ENCODE measurements around the gene CCDC85A.

CCDC85A gene

GRCh38 chr2:56271275-56271674, 87.5 kb downstream of the CCDC85A start:
- no peak for DNase-seq (ENCODE audit: low spot score)
- no peak overlapping the region for H4K91ac ChIP-seq (ENCODE audit: low read depth, low read length, poor library complexity)
- H3K27ac ChIP-seq (replicated peaks; ENCODE audit: low read length): no peak overlapping the region
- H3K79me1 ChIP-seq (ENCODE audit: low read depth, low read length): no peaks in the 10 kb centered on the region
- H2AK5ac ChIP-seq (ENCODE audit: low read depth, low read length): no peak overlapping the region
- H3K14ac ChIP-seq (ENCODE audit: low read length): no peak overlapping the region
- no peak overlapping the region for H2BK15ac ChIP-seq (ENCODE audit: low read length)
- H3K4me1 ChIP-seq (ENCODE audit: control insufficient read depth in 2 of 2, insufficient read depth in 1 of 2, low read depth in 1 of 2, low read length in 2 of 2): no peaks in the 10 kb centered on the region
- H2BK12ac ChIP-seq (ENCODE audit: low read length): no peak overlapping the region
- no CpG with 5 or more reads among the region's 2 CpGs for WGBS, 2 donors (ENCODE audit: extremely low coverage in 2 of 2, insufficient read length in 2 of 2, insufficient replicate concordance in 1 of 2)
- no peak overlapping the region for H3K4ac ChIP-seq (ENCODE audit: low read length)
- no peaks in the 10 kb centered on the region for H3K27me3 ChIP-seq (ENCODE audit: control insufficient read depth in 3 of 3, insufficient read depth in 3 of 3, low read depth in 1 of 3, low read length in 3 of 3)
- no peak overlapping the region for H2BK120ac ChIP-seq (ENCODE audit: low read depth, low read length)
- H4K8ac ChIP-seq (ENCODE audit: low read depth, low read length): no peak overlapping the region
- no peak overlapping the region for H3K4me2 ChIP-seq (ENCODE audit: insufficient read depth, low read length, poor library complexity, severe bottlenecking)
- H3K9me3 ChIP-seq (replicated peaks in 1 of 2; ENCODE audit: control insufficient read depth in 2 of 2, insufficient read depth in 1 of 2, low read depth in 1 of 2, low read length in 2 of 2): no peaks in the 10 kb centered on the region
- no peak overlapping the region for H3K18ac ChIP-seq (ENCODE audit: low read length)
- no peak overlapping the region for H2AFZ ChIP-seq (ENCODE audit: low read length)
- H3K4me3 ChIP-seq (ENCODE audit: low read length in 2 of 2): no peak overlapping the region
- no peak overlapping the region for H2BK5ac ChIP-seq (ENCODE audit: low read length)
- no peak overlapping the region for H3K23ac ChIP-seq (ENCODE audit: low read depth, low read length, poor library complexity)
- H3K36me3 ChIP-seq (replicated peaks in 1 of 2; ENCODE audit: control insufficient read depth in 2 of 2, insufficient read depth in 2 of 2, low read length in 2 of 2): no peaks in the 10 kb centered on the region
- H3K9ac ChIP-seq (ENCODE audit: low read depth, low read length, poor library complexity): no peak overlapping the region

- H3K18ac ChIP-seq (ENCODE audit: low read length): no peak overlapping the region
- H2BK15ac ChIP-seq (ENCODE audit: low read length): no peak overlapping the region
- no peak overlapping the region for H2BK5ac ChIP-seq (ENCODE audit: low read length)
- H2BK120ac ChIP-seq (ENCODE audit: low read depth, low read length): no peak overlapping the region
- H3K4me2 ChIP-seq (ENCODE audit: insufficient read depth, low read length, poor library complexity, severe bottlenecking): no peak overlapping the region
- no peak overlapping the region for H3K4me3 ChIP-seq (ENCODE audit: low read length in 2 of 2)
- no peak overlapping the region for H3K4ac ChIP-seq (ENCODE audit: low read length)
- no peaks in the 10 kb centered on the region for H3K27me3 ChIP-seq (ENCODE audit: control insufficient read depth in 3 of 3, insufficient read depth in 3 of 3, low read depth in 1 of 3, low read length in 3 of 3)
- no peak overlapping the region for H3K14ac ChIP-seq (ENCODE audit: low read length)
- H4K91ac ChIP-seq (ENCODE audit: low read depth, low read length, poor library complexity): no peak overlapping the region
- no peak overlapping the region for H2BK12ac ChIP-seq (ENCODE audit: low read length)
- H4K8ac ChIP-seq (ENCODE audit: low read depth, low read length): no peak overlapping the region
- no peaks in the 10 kb centered on the region for H3K9me3 ChIP-seq (replicated peaks in 1 of 2; ENCODE audit: control insufficient read depth in 2 of 2, insufficient read depth in 1 of 2, low read depth in 1 of 2, low read length in 2 of 2)
- H3K27ac ChIP-seq (replicated peaks; ENCODE audit: low read length): no peak overlapping the region
- no peaks in the 10 kb centered on the region for H3K36me3 ChIP-seq (replicated peaks in 1 of 2; ENCODE audit: control insufficient read depth in 2 of 2, insufficient read depth in 2 of 2, low read length in 2 of 2)
- no peak overlapping the region for H2AFZ ChIP-seq (ENCODE audit: low read length)
- DNase-seq (ENCODE audit: low spot score): no peak
- H3K79me1 ChIP-seq (ENCODE audit: low read depth, low read length): no peaks in the 10 kb centered on the region
- no peaks in the 10 kb centered on the region for H3K4me1 ChIP-seq (ENCODE audit: control insufficient read depth in 2 of 2, insufficient read depth in 1 of 2, low read depth in 1 of 2, low read length in 2 of 2)
- H3K9ac ChIP-seq (ENCODE audit: low read depth, low read length, poor library complexity): no peak overlapping the region
- H2AK5ac ChIP-seq (ENCODE audit: low read depth, low read length): no peak overlapping the region
- no peak overlapping the region for H3K23ac ChIP-seq (ENCODE audit: low read depth, low read length, poor library complexity)
- WGBS, 2 donors (ENCODE audit: extremely low coverage in 2 of 2, insufficient read length in 2 of 2, insufficient replicate concordance in 1 of 2): no CpG with 5 or more reads among the region's 5 CpGs
These were observed 101.4 kb downstream of the CCDC85A start for GRCh38 chr2:56285224-56285623.

GRCh38 chr2:56286936-56287335, 103.1 kb downstream of the CCDC85A start:
- Histone ChIP-seq H2AK5ac (ENCODE audit: low read depth, low read length) (no peak overlapping the region), H3K23ac (ENCODE audit: low read depth, low read length, poor library complexity) (no peak overlapping the region), H3K79me1 (ENCODE audit: low read depth, low read length) (no peaks in the 10 kb centered on the region), H3K14ac (ENCODE audit: low read length) (no peak overlapping the region), H4K8ac (ENCODE audit: low read depth, low read length) (no peak overlapping the region), H3K4me1 (ENCODE audit: control insufficient read depth in 2 of 2, insufficient read depth in 1 of 2, low read depth in 1 of 2, low read length in 2 of 2) (no peaks in the 10 kb centered on the region), H3K18ac (ENCODE audit: low read length) (no peak overlapping the region), H3K27ac (replicated peaks; ENCODE audit: low read length) (no peak overlapping the region), H2BK5ac (ENCODE audit: low read length) (no peak overlapping the region), H3K9me3 (replicated peaks in 1 of 2; ENCODE audit: control insufficient read depth in 2 of 2, insufficient read depth in 1 of 2, low read depth in 1 of 2, low read length in 2 of 2) (no peaks in the 10 kb centered on the region), H3K36me3 (replicated peaks in 1 of 2; ENCODE audit: control insufficient read depth in 2 of 2, insufficient read depth in 2 of 2, low read length in 2 of 2) (no peaks in the 10 kb centered on the region), H3K27me3 (ENCODE audit: control insufficient read depth in 3 of 3, insufficient read depth in 3 of 3, low read depth in 1 of 3, low read length in 3 of 3) (no peaks in the 10 kb centered on the region), H2BK15ac (ENCODE audit: low read length) (no peak overlapping the region), H2AFZ (ENCODE audit: low read length) (no peak overlapping the region), H3K4me3 (ENCODE audit: low read length in 2 of 2) (no peak overlapping the region), H2BK12ac (ENCODE audit: low read length) (no peak overlapping the region), H3K4me2 (ENCODE audit: insufficient read depth, low read length, poor library complexity, severe bottlenecking) (no peak overlapping the region), H2BK120ac (ENCODE audit: low read depth, low read length) (no peak overlapping the region), H3K9ac (ENCODE audit: low read depth, low read length, poor library complexity) (no peak overlapping the region), H3K4ac (ENCODE audit: low read length) (no peak overlapping the region), H4K91ac (ENCODE audit: low read depth, low read length, poor library complexity) (no peak overlapping the region)
- no CpG with 5 or more reads among the region's 2 CpGs for WGBS, 2 donors (ENCODE audit: extremely low coverage in 2 of 2, insufficient read length in 2 of 2, insufficient replicate concordance in 1 of 2)
- no peak for DNase-seq (ENCODE audit: low spot score)

- no peak overlapping the region for H3K4me2 ChIP-seq (ENCODE audit: insufficient read depth, low read length, poor library complexity, severe bottlenecking)
- no peaks in the 10 kb centered on the region for H3K27me3 ChIP-seq (ENCODE audit: control insufficient read depth in 3 of 3, insufficient read depth in 3 of 3, low read depth in 1 of 3, low read length in 3 of 3)
- H3K23ac ChIP-seq (ENCODE audit: low read depth, low read length, poor library complexity): no peak overlapping the region
- no peak overlapping the region for H2AK5ac ChIP-seq (ENCODE audit: low read depth, low read length)
- no peak overlapping the region for H2BK15ac ChIP-seq (ENCODE audit: low read length)
- no peak overlapping the region for H2AFZ ChIP-seq (ENCODE audit: low read length)
- no peaks in the 10 kb centered on the region for H3K9me3 ChIP-seq (replicated peaks in 1 of 2; ENCODE audit: control insufficient read depth in 2 of 2, insufficient read depth in 1 of 2, low read depth in 1 of 2, low read length in 2 of 2)
- DNase-seq (ENCODE audit: low spot score): no peak
- H4K8ac ChIP-seq (ENCODE audit: low read depth, low read length): no peak overlapping the region
- H3K4me3 ChIP-seq (ENCODE audit: low read length in 2 of 2): no peak overlapping the region
- H3K36me3 ChIP-seq (replicated peaks in 1 of 2; ENCODE audit: control insufficient read depth in 2 of 2, insufficient read depth in 2 of 2, low read length in 2 of 2): no peaks in the 10 kb centered on the region
- H3K18ac ChIP-seq (ENCODE audit: low read length): no peak overlapping the region
- H3K14ac ChIP-seq (ENCODE audit: low read length): no peak overlapping the region
- no peak overlapping the region for H4K91ac ChIP-seq (ENCODE audit: low read depth, low read length, poor library complexity)
- no peak overlapping the region for H3K9ac ChIP-seq (ENCODE audit: low read depth, low read length, poor library complexity)
- no peak overlapping the region for H2BK120ac ChIP-seq (ENCODE audit: low read depth, low read length)
- H3K79me1 ChIP-seq (ENCODE audit: low read depth, low read length): no peaks in the 10 kb centered on the region
- no peak overlapping the region for H2BK5ac ChIP-seq (ENCODE audit: low read length)
- no peak overlapping the region for H3K27ac ChIP-seq (replicated peaks; ENCODE audit: low read length)
- no peak overlapping the region for H2BK12ac ChIP-seq (ENCODE audit: low read length)
- H3K4ac ChIP-seq (ENCODE audit: low read length): no peak overlapping the region
- H3K4me1 ChIP-seq (ENCODE audit: control insufficient read depth in 2 of 2, insufficient read depth in 1 of 2, low read depth in 1 of 2, low read length in 2 of 2): no peaks in the 10 kb centered on the region
These were observed 103.7 kb downstream of the CCDC85A start for GRCh38 chr2:56287508-56287907.
